ENCODE measurements around the gene AOPEP. TPM values are rescaled to one million over a fixed set of nuclear protein-coding genes. Genes with fewer than 3 reads are reported as not detected.

AOPEP gene
- total RNA-seq, 1 experiment from 2014 or later, result 32.4 TPM

- Mint-ChIP-seq H3K9me3 (ENCODE audit: unreplicated experiment) (no peaks in the 10 kb centered on the region), H3K36me3 (ENCODE audit: insufficient read depth, unreplicated experiment) (peaks cover 13% of the 10 kb centered on the region), H3K4me3 (ENCODE audit: unreplicated experiment) (no peak overlapping the region), H3K27me3 (ENCODE audit: insufficient read depth, unreplicated experiment) (no peaks in the 10 kb centered on the region), H3K4me1 (ENCODE audit: insufficient read depth, unreplicated experiment) (peaks cover 18% of the 10 kb centered on the region), H3K27ac (ENCODE audit: low read depth, unreplicated experiment) (no peak overlapping the region)
- TF ChIP-seq CTCF (IDR thresholded peaks at IDR 0.05; ENCODE audit: unreplicated experiment), result no peak
- no TSS peak for BruUV-seq (replicated peaks)
- ChIA-PET CTCF (no interaction called here), POLR2A (interaction anchor here (0.6 kb wide), 1 partner anchor 33 kb away, joined by 3 read pairs; no protein-coding TSS in a partner anchor)
- DNase-seq (ENCODE audit: unreplicated experiment), result no peak
- intact Hi-C loops (cut with micrococcal nuclease), result no loop called here
These were observed 52.5 kb downstream of the AOPEP start for GRCh38 chr9:94779031-94779430.

GRCh38 chr9:94779693-94780290, 53.3 kb downstream of the AOPEP start:
- no peak for TF ChIP-seq CTCF (IDR thresholded peaks at IDR 0.05; ENCODE audit: unreplicated experiment)
- POLR2A ChIA-PET, result interaction anchor here (0.8 to 1.1 kb wide), 2 partner anchors 227 to 228 kb away, joined by 3 to 4 read pairs; no protein-coding TSS in a partner anchor
- H3K9me3 Mint-ChIP-seq (ENCODE audit: unreplicated experiment), result no peaks in the 10 kb centered on the region
- DNase-seq (ENCODE audit: unreplicated experiment), result no peak
- CTCF ChIA-PET, result interaction anchor here (0.6 to 6.3 kb wide), 4 partner anchors 99 to 387 kb away, joined by 3 to 117 read pairs (median 4); no protein-coding TSS in a partner anchor
- H3K36me3 Mint-ChIP-seq (ENCODE audit: insufficient read depth, unreplicated experiment), result peaks cover 13% of the 10 kb centered on the region
- no TSS peak for BruUV-seq (replicated peaks)
- no peak overlapping the region for H3K27ac Mint-ChIP-seq (ENCODE audit: low read depth, unreplicated experiment)
- intact Hi-C loops (cut with micrococcal nuclease), result loop anchor here (5.0 kb wide), 1 partner anchor 88 kb away; no protein-coding TSS in a partner anchor
- no peak overlapping the region for H3K4me3 Mint-ChIP-seq (ENCODE audit: unreplicated experiment)
- peaks cover 23% of the 10 kb centered on the region for H3K4me1 Mint-ChIP-seq (ENCODE audit: insufficient read depth, unreplicated experiment)
- H3K27me3 Mint-ChIP-seq (ENCODE audit: insufficient read depth, unreplicated experiment), result no peaks in the 10 kb centered on the region

GRCh38 chr9:94780516-94780950, 54.0 kb downstream of the AOPEP start:
- no TSS peak for BruUV-seq (replicated peaks)
- H3K4me1 Mint-ChIP-seq (ENCODE audit: insufficient read depth, unreplicated experiment), result peaks cover 23% of the 10 kb centered on the region
- no peaks in the 10 kb centered on the region for H3K9me3 Mint-ChIP-seq (ENCODE audit: unreplicated experiment)
- CTCF ChIA-PET, result interaction anchor here (0.6 to 6.3 kb wide), 6 partner anchors 100 to 387 kb away, joined by 3 to 117 read pairs (median 4); no protein-coding TSS in a partner anchor
- peaks cover 13% of the 10 kb centered on the region for H3K36me3 Mint-ChIP-seq (ENCODE audit: insufficient read depth, unreplicated experiment)
- no peak for TF ChIP-seq CTCF (IDR thresholded peaks at IDR 0.05; ENCODE audit: unreplicated experiment)
- intact Hi-C loops (cut with micrococcal nuclease), result loop anchor here (5.0 kb wide), 1 partner anchor 87 kb away; no protein-coding TSS in a partner anchor
- no peaks in the 10 kb centered on the region for H3K27me3 Mint-ChIP-seq (ENCODE audit: insufficient read depth, unreplicated experiment)
- POLR2A ChIA-PET, result interaction anchor here (0.6 to 7.1 kb wide), 8 partner anchors 21 to 227 kb away, joined by 3 to 157 read pairs (median 3); no protein-coding TSS in a partner anchor
- H3K27ac Mint-ChIP-seq (ENCODE audit: low read depth, unreplicated experiment), result no peak overlapping the region
- no peak overlapping the region for H3K4me3 Mint-ChIP-seq (ENCODE audit: unreplicated experiment)
- no peak for DNase-seq (ENCODE audit: unreplicated experiment)

GRCh38 chr9:94782355-94783101, 56.0 kb downstream of the AOPEP start:
- intact Hi-C loops (cut with micrococcal nuclease), result loop anchor here (1.0 to 5.0 kb wide), 10 partner anchors 23 to 349 kb away; no protein-coding TSS in a partner anchor
- no peak for DNase-seq (ENCODE audit: unreplicated experiment)
- no peak overlapping the region for H3K4me3 Mint-ChIP-seq (ENCODE audit: unreplicated experiment)

More at GRCh38 chr9:94782355-94783101, 56.0 kb downstream of the AOPEP start:
- BruUV-seq (replicated peaks), result no TSS peak
- ChIA-PET POLR2A (interaction anchor here (0.6 to 7.1 kb wide), 24 partner anchors 9 to 483 kb away, joined by 3 to 157 read pairs (median 6); partner anchors contain the start of gene AOPEP), CTCF (interaction anchor here (0.6 to 6.3 kb wide), 37 partner anchors 13 to 1435 kb away, joined by 3 to 117 read pairs (median 4); no protein-coding TSS in a partner anchor)
- H3K4me1 Mint-ChIP-seq (ENCODE audit: insufficient read depth, unreplicated experiment), result peaks cover 23% of the 10 kb centered on the region
- H3K27ac Mint-ChIP-seq (ENCODE audit: low read depth, unreplicated experiment), result no peak overlapping the region
- no peaks in the 10 kb centered on the region for H3K27me3 Mint-ChIP-seq (ENCODE audit: insufficient read depth, unreplicated experiment)
- TF ChIP-seq CTCF (IDR thresholded peaks at IDR 0.05; ENCODE audit: unreplicated experiment), result no peak
- H3K9me3 Mint-ChIP-seq (ENCODE audit: unreplicated experiment), result no peaks in the 10 kb centered on the region
- peaks cover 13% of the 10 kb centered on the region for H3K36me3 Mint-ChIP-seq (ENCODE audit: insufficient read depth, unreplicated experiment)

Measured in MCF 10A (cell line).